Ovary (tissue), 9 donors: ENCODE data around the gene TDG. TPM values are rescaled to one million over a fixed set of nuclear protein-coding genes. Genes with fewer than 3 reads are reported as not detected.
"Not testable (repeated sequence)": the region's sequence is repeated elsewhere in the genome, so short reads cannot be mapped to it uniquely, and the experiment has no call there.

ENCODE experiments used
- DNase-seq, 5 donors: peaks; one replicate each; pipeline ENCODE4 v3.0.0-alpha.2; 2019 to 2020
- H3K27ac ChIP-seq, 2 donors: fragments of 200-600 bp; one replicate each; pipeline versions ENCODE4 v1.5.1 to v1.8.0; 2019 to 2022
- H3K27me3 ChIP-seq: fragments of 200-600 bp; one replicate; pipeline ENCODE4 v1.8.0; 2022
- H3K36me3 ChIP-seq: fragments of 200-600 bp; sonication (generic); one replicate; pipeline ENCODE4 v1.5.1; 2019
- H3K4me1 ChIP-seq: one replicate; pipeline ENCODE4 v1.8.1; 2013; ENCODE audit warnings: mild to moderate bottlenecking, moderate library complexity; ENCODE audit not compliant: insufficient read depth
- H3K4me3 ChIP-seq: fragments of 200-600 bp; sonication (generic); one replicate; pipeline ENCODE4 v1.5.1; 2017
- H3K9me3 ChIP-seq, 2 donors: fragments of 200-600 bp in 1 of 2; sonication (generic) in 1 of 2; one replicate each; pipeline versions ENCODE4 v1.5.1 to v1.8.1; 2013 to 2019; ENCODE audit warnings: mild to moderate bottlenecking in 1 of 2, moderate library complexity in 1 of 2
- EP300 ChIP-seq: sonication (generic); formaldehyde crosslinking; IDR thresholded peaks from one replicate; pipeline ENCODE4 v1.6.1; 2017; ENCODE audit warnings: antibody characterized with exemption
- POLR2A ChIP-seq: fragments of 450-650 bp; IDR thresholded peaks from one replicate; pipeline ENCODE4 v1.6.1; 2017; ENCODE audit warnings: antibody characterized with exemption, mild to moderate bottlenecking, moderate library complexity
- WGBS, 3 donors: extraction: QIAGEN DNeasy Blood & Tissue Kit in 1 of 3; methylation state at CpG; one replicate each; pipeline versions ENCODE4 v1.1.5 to v1.1.7; 2013 to 2017; 5-methylcytosine and 5-hydroxymethylcytosine counted together
- intact Hi-C, 4 donors: fragments of 100-400 bp; cut with DNase I; formaldehyde crosslinking; loops; one replicate each; pipeline versions ENCODE4 v1.11.0 to v1.15.1; 2022 to 2023
- polyA plus RNA-seq, 2 donors: library from polyadenylated mRNA; stranded (reverse); fragments of 200-250 nt in 1 of 2; fragments of 350-450 nt in 1 of 2; fragmentation: Illumina TruSeq in 1 of 2; extraction: RNeasy Lipid Tissue Mini Kit (QIAGEN cat#74804) in 1 of 2; gene quantifications; one replicate each; pipeline ENCODE4 v1.2.3, GENCODE V29; 2013 to 2014
- total RNA-seq, 7 donors: library from RNA; depleted of rRNA in 2 of 7; stranded (reverse); fragments of >200 nt in 2 of 7; fragmentation: NEBNext Ultra II Directional in 3 of 7; extraction: Animal tissue kit (Norgen Biotek cat#: 25700) in 3 of 7; gene quantifications; one replicate each; pipeline versions ENCODE4 v1.1.0 to v1.2.4, GENCODE V29; 2016 to 2023
- TF ChIP-seq, protein P1 (sequence below), 3 donors: fragments of 450-650 bp in 2 of 3; fragments of 200-600 bp in 1 of 3; IDR thresholded peaks; one replicate each; pipeline versions ENCODE4 v1.5.1 to v1.8.0; 2016 to 2022; ENCODE audit warnings: antibody characterized with exemption in 3 of 3, mild to moderate bottlenecking in 1 of 3
- donor health status: DM: no; HTN: no; CAD: no; lungs with moderate emphysema.
- donor health status: DM: no; HTN: no; CAD: no.
- donor health status: Bipolar disorder and iron deficiency.
- donor health status: DM: yes; HTN: yes; CAD: no.
- donor health status: DM: no; HTN: no; CAD: no.
- donor health status: DM: yes; HTN: yes; CAD: no.

TDG gene
- total and polyA plus RNA-seq, 9 donors = 10.7 to 24.2 (median 18.0) TPM

DNA sequence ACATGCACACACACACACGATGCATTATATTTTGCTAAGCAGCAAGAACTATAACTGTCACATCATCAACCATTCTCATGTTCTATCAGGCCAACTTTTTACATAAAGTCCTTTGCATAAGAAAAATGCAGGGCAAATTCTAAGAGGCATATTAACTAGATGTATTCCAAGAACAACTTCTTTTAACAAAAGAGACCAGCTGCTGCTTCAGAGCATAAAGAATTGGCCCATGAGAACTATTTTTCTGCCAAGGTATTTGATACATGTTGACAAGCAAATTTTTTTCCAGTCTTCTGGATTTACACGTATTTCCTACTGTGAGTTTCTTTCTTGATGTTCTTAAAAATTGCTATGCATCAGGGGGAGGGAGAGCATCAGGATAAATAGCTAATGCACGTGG, 57.1 kb downstream of the TDG start:
- H3K4me3 ChIP-seq = no peak overlapping the region
- no peaks in the 10 kb centered on the region for H3K9me3 ChIP-seq
- WGBS, 3 donors = 32 to 36% (median 36%) methylated on average over 3 of the region's 3 CpGs
- no peak for DNase-seq
- no peaks in the 10 kb centered on the region for H3K36me3 ChIP-seq
- no peak for TF ChIP-seq POLR2A
- TF ChIP-seq, protein P1, sequence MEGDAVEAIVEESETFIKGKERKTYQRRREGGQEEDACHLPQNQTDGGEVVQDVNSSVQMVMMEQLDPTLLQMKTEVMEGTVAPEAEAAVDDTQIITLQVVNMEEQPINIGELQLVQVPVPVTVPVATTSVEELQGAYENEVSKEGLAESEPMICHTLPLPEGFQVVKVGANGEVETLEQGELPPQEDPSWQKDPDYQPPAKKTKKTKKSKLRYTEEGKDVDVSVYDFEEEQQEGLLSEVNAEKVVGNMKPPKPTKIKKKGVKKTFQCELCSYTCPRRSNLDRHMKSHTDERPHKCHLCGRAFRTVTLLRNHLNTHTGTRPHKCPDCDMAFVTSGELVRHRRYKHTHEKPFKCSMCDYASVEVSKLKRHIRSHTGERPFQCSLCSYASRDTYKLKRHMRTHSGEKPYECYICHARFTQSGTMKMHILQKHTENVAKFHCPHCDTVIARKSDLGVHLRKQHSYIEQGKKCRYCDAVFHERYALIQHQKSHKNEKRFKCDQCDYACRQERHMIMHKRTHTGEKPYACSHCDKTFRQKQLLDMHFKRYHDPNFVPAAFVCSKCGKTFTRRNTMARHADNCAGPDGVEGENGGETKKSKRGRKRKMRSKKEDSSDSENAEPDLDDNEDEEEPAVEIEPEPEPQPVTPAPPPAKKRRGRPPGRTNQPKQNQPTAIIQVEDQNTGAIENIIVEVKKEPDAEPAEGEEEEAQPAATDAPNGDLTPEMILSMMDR (IDR thresholded peaks at IDR 0.05) = no peak
- no peak for TF ChIP-seq EP300
- H3K27me3 ChIP-seq = no peaks in the 10 kb centered on the region
- no peaks in the 10 kb centered on the region for H3K4me1 ChIP-seq
- intact Hi-C loops = no loop called here
- no peak overlapping the region for H3K27ac ChIP-seq

DNA sequence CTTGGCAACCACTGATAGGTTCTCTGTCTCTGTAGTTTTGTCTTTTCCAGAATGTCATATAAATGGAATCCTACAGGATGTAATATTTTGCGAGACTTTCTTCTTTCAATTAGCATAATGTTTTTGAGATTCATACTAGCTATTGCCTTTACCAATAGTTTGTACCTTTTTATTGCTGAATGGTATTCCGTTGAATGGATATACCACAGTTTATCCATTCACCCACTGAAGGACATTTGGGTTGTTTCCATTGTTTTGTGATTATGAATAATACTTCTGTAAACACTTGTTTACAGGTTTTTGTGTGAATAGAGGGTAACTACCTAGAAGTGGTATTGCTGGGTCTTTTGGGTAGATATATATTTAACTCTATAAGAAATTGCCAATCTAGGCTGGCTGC, 58.0 kb downstream of the TDG start:
- 66 to 73% (median 71%) methylated on average over 2 of the region's 2 CpGs for WGBS, 3 donors
- Histone ChIP-seq H3K4me3 (no peak overlapping the region), H3K27me3 (no peaks in the 10 kb centered on the region), H3K4me1 (peaks cover 2% of the 10 kb centered on the region), H3K9me3 (no peaks in the 10 kb centered on the region), H3K27ac (no peak overlapping the region), H3K36me3 (no peaks in the 10 kb centered on the region)
- no peak for DNase-seq
- intact Hi-C loops = no loop called here
- TF ChIP-seq EP300 = no peak
- TF ChIP-seq, protein P1 (IDR thresholded peaks at IDR 0.05) = no peak
- no peak for TF ChIP-seq POLR2A

DNA sequence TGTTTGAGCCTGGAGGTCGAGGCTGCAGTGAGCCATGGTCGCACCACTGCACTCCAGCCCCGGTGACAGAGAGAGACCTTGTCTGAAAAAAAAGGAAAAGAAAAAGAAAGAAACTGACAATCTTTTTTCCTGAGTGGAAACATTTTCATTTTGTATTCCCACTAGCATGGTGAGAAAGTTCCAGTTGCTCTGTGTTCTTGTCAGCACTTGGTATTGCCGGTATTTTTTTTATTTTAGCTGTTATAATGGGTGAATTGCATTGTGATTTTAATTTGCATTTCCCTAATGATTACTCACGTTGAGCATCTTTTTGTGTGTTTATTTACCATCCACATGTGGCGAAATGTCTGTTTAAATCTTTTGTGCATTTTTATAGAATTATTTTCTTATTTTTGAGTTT, 58.7 kb downstream of the TDG start:
- Histone ChIP-seq H3K9me3 (no peaks in the 10 kb centered on the region), H3K27ac (no peak overlapping the region), H3K4me1 (peaks cover 2% of the 10 kb centered on the region), H3K27me3 (no peaks in the 10 kb centered on the region), H3K4me3 (no peak overlapping the region), H3K36me3 (no peaks in the 10 kb centered on the region)
- 95 to 97% (median 96%) methylated on average over 6 of the region's 6 CpGs for WGBS, 3 donors
- intact Hi-C loops = no loop called here
- DNase-seq = no peak
- TF ChIP-seq EP300 = no peak

DNA sequence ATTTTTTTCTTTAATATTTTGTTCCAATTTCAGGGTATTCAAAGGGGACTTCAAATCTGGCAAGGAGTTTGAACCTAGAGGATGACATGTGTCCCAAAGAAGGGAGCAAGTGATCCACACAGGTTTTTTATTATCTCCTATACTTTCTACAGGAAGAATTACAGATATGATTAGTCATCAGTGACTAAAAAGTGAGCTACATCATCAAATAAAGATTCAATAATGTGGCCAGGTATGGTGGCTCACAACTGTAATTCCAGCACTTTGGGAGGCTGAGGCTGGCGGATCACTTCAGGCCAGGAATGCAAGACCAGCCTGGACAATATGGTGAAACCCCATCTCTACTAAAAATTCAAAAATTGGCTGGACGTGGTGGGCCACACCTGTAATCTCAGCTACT, 60.1 kb downstream of the TDG start:
- Histone ChIP-seq H3K4me3 (no peak overlapping the region), H3K4me1 (peaks cover 2% of the 10 kb centered on the region), H3K9me3 (no peaks in the 10 kb centered on the region), H3K36me3 (no peaks in the 10 kb centered on the region), H3K27ac (no peak overlapping the region), H3K27me3 (no peaks in the 10 kb centered on the region)
- WGBS, 3 donors = 98 to 100% (median 99%) methylated on average over 2 of the region's 2 CpGs
- no peak for TF ChIP-seq POLR2A
- no peak for DNase-seq
- intact Hi-C loops = no loop called here

DNA sequence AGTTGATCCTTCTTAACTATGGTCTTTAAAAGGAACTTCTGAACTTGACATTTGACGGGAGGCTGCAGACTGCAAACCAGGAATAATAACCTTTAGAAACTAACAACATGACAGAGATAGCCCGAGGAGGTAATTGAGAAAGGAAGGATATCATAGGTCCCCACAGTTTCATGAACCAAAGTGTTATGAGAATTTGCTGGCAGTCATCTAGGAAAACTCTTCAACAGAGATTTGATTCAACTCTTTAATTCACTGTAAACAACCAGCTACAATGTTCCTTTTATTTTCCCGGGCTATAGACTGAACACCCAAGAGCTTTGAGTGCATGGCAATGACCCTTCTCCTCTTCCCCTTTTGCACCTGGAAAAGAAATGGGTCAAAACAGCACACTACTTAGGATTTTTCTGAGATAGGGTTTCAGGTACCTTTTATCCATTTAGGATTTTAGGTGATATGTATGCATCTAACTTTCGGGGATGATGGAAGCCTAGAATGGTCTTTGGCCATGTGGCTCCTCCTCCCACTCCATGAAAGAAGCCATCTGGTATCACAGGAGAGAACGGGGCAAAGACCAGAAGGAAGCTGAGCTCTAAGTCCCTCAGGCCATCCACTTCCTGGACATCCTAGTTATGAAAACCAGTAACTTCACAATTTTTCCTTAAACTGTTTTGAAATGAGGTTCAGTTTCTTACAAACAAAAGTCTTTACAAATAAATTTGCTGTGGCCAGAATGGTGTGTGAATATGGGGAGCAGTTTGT, 61.3 kb downstream of the TDG start:
- WGBS, 3 donors = 63 to 66% (median 64%) methylated on average over 5 of the region's 5 CpGs
- no peaks in the 10 kb centered on the region for H3K27me3 ChIP-seq

DNA sequence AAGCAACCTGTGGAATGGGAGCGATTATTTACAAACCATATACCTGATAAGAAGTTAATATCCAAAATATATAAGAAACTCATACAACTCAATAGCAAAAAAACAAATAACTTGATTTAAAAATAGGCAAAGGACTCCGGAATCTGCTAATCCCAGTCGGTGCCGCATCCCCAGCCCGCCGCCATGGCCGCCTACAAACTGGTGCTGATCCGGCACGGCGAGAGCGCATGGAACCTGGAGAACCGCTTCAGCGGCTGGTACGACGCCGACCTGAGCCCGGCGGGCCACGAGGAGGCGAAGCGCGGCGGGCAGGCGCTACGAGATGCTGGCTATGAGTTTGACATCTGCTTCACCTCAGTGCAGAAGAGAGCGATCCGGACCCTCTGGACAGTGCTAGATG, 64.9 kb downstream of the TDG start:
- intact Hi-C loops, H3K4me3 ChIP-seq, H3K27me3 ChIP-seq, H3K4me1 ChIP-seq, H3K27ac ChIP-seq, H3K36me3 ChIP-seq, DNase-seq, H3K9me3 ChIP-seq: not testable (repeated sequence)
- 95 to 98% (median 97%) methylated on average over 10 to 15 of the region's 27 CpGs for WGBS, 3 donors

More for the DNA sequence above, 61.3 kb downstream of the TDG start:
- TF ChIP-seq EP300 = no peak
- TF ChIP-seq, protein P1 (IDR thresholded peaks at IDR 0.05) = no peak
- no peak for TF ChIP-seq POLR2A
- DNase-seq = no peak
- Histone ChIP-seq H3K36me3 (no peaks in the 10 kb centered on the region), H3K4me1 (peaks cover 2% of the 10 kb centered on the region), H3K9me3 (no peaks in the 10 kb centered on the region), H3K4me3 (no peak overlapping the region), H3K27ac (no peak overlapping the region)
- intact Hi-C loops = no loop called here

DNA sequence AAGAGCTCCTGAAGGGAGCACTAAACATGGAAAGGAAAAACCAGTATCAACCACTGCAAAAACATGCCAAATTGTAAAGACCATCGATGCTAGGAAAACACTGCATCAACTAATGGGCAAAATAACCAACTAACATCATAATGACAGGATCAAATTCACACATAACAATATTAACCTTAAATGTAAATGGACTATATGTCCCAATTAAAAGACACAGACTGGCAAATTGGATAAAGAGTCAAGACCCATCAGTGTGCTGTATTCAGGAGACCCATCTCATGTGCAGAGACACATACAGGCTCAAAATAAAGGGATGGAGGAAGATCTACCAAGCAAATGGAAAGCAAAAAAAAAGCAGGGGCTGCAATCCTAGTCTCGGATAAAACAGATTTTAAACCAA, 70.5 kb downstream of the TDG start:
- intact Hi-C loops, H3K27ac ChIP-seq, H3K4me3 ChIP-seq, DNase-seq, H3K9me3 ChIP-seq, H3K4me1 ChIP-seq, H3K27me3 ChIP-seq, H3K36me3 ChIP-seq: not testable (repeated sequence)
- 93 to 95% (median 95%) methylated on average over 2 of the region's 2 CpGs for WGBS, 3 donors
